HG02870 (cell line): ENCODE measurements around the gene ADAM19.

Experiments
- ATAC-seq: cut with Tn5 transposase; IDR thresholded peaks from one replicate; pipeline ENCODE4 v1.9.1; 2021; ENCODE audit warnings: mild to moderate bottlenecking, moderate library complexity; ENCODE audit not compliant: unreplicated experiment

The ADAM19 gene

GRCh38 chr5:157575381-157576020 lies at the start of gene ADAM19:
TSS of gene ADAM19 (minus strand) at chr5:157575775. CDS start at chr5:157575696, 79 bp downstream.
- peak; percentile 34 for ATAC-seq

- no peak for ATAC-seq
Observed at GRCh38 chr5:157624144-157624543, 48.6 kb upstream of the ADAM19 start.

GRCh38 chr5:157620776-157621175 lies 45.2 kb upstream of the ADAM19 start:
- ATAC-seq: no peak

GRCh38 chr5:157618191-157618765 lies 42.7 kb upstream of the ADAM19 start:
- no peak for ATAC-seq

- no peak for ATAC-seq
Observed at GRCh38 chr5:157616785-157617184, 41.2 kb upstream of the ADAM19 start.

- ATAC-seq: no peak
Observed at GRCh38 chr5:157613385-157614245, 38.0 kb upstream of the ADAM19 start.

- no peak for ATAC-seq
Observed at GRCh38 chr5:157612581-157612980, 37.0 kb upstream of the ADAM19 start.

GRCh38 chr5:157611571-157612476 lies 36.2 kb upstream of the ADAM19 start:
- ATAC-seq: peak; percentile 84

- peak; percentile 1 for ATAC-seq
Observed at GRCh38 chr5:157610990-157611389, 35.4 kb upstream of the ADAM19 start.

GRCh38 chr5:157608972-157609565 lies 33.5 kb upstream of the ADAM19 start:
- ATAC-seq: no peak

GRCh38 chr5:157607371-157608161 lies 32.0 kb upstream of the ADAM19 start:
- ATAC-seq: no peak

GRCh38 chr5:157606046-157606445 lies 30.5 kb upstream of the ADAM19 start:
- ATAC-seq: no peak

GRCh38 chr5:157603333-157604190 lies 28.0 kb upstream of the ADAM19 start:
- ATAC-seq: no peak

GRCh38 chr5:157602505-157602904 lies 26.9 kb upstream of the ADAM19 start:
- ATAC-seq: peak; percentile 39

GRCh38 chr5:157600252-157600651 lies 24.7 kb upstream of the ADAM19 start:
- ATAC-seq: no peak

GRCh38 chr5:157599565-157599964 lies 24.0 kb upstream of the ADAM19 start:
- no peak for ATAC-seq

GRCh38 chr5:157598350-157598936 lies 22.9 kb upstream of the ADAM19 start:
- peak; percentile 27 for ATAC-seq

GRCh38 chr5:157597277-157597676 lies 21.7 kb upstream of the ADAM19 start:
- no peak for ATAC-seq
